OCI-LY1 (cell line): ENCODE measurements around the gene PIGC.

Experiments
- EZH2 ChIP-seq: fragments of 200-600 bp; sonication (generic), shearing (Covaris generic); IDR thresholded peaks from 2 replicates; pipeline ENCODE4 v1.8.0; 2017; ENCODE audit warnings: borderline replicate concordance, mixed run types, mild to moderate bottlenecking, antibody characterized with exemption, low read length, moderate library complexity, mixed read lengths
- TF ChIP-seq, protein P1 (sequence below): fragments of 200-600 bp; sonication (generic), shearing (Covaris generic); IDR thresholded peaks from 2 replicates; pipeline ENCODE4 v1.5.1; 2017; ENCODE audit warnings: mild to moderate bottlenecking, antibody characterized with exemption, low read length, moderate library complexity, mixed read lengths

DNA sequence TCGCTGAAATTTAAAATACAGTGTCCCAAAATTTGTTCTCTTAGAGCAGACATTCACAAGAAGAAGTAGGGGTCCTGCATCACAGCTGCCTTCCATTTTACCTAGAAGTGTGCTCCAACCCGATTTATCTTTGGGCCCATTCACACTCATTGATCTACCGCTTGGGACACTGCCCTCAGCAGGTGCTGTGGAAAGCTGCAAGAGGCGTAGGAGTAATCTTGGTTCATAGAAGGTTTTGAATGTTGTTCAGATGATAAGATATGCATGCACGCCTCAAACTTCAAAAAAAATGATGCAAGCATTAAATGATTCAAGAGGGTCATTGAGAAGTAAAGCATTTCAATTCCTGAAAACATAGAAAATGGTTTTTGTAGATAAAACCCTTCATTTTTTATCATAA is 42.0 kb downstream of the PIGC start:
- TF ChIP-seq EZH2: no peak
- TF ChIP-seq, protein P1, sequence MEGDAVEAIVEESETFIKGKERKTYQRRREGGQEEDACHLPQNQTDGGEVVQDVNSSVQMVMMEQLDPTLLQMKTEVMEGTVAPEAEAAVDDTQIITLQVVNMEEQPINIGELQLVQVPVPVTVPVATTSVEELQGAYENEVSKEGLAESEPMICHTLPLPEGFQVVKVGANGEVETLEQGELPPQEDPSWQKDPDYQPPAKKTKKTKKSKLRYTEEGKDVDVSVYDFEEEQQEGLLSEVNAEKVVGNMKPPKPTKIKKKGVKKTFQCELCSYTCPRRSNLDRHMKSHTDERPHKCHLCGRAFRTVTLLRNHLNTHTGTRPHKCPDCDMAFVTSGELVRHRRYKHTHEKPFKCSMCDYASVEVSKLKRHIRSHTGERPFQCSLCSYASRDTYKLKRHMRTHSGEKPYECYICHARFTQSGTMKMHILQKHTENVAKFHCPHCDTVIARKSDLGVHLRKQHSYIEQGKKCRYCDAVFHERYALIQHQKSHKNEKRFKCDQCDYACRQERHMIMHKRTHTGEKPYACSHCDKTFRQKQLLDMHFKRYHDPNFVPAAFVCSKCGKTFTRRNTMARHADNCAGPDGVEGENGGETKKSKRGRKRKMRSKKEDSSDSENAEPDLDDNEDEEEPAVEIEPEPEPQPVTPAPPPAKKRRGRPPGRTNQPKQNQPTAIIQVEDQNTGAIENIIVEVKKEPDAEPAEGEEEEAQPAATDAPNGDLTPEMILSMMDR: peak; percentile 55
